HG02840 (cell line): ENCODE data around the gene KLF6.
A peak's percentile ranks its signal among the peaks of the same experiment; 100 is the strongest.

Experiments used
- ATAC-seq: cut with Tn5 transposase; IDR thresholded peaks from one replicate; pipeline ENCODE4 v1.9.1; 2021; ENCODE audit warnings: mild to moderate bottlenecking, moderate library complexity, moderate number of reproducible peaks; ENCODE audit not compliant: unreplicated experiment, low FRiP score

KLF6 gene

DNA sequence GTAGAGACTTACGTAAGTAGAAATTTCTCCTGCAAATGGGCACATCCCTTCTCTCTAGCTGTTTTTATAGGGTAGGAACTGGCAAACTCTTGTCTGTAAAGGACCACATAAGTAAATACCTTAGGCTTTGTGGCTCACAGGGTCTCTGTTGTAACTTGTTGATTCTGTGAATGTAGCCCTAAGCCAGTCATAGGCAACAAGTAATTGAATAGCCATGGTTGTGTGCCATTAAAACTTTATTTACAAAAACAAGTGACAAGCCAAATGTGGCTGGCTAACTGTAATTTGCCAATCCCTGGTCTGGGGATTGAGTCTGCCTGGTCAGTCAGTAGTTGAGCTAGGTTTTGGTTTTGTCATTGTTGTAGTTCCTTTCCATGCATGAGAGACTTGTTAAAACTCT is 5.3 kb upstream of the KLF6 start:
- no peak for ATAC-seq

- no peak for ATAC-seq
These were observed 4.6 kb upstream of the KLF6 start for GRCh38 chr10:3789621-3790020.

- ATAC-seq, result no peak
These were observed 2.8 kb upstream of the KLF6 start for GRCh38 chr10:3787816-3788215.

DNA sequence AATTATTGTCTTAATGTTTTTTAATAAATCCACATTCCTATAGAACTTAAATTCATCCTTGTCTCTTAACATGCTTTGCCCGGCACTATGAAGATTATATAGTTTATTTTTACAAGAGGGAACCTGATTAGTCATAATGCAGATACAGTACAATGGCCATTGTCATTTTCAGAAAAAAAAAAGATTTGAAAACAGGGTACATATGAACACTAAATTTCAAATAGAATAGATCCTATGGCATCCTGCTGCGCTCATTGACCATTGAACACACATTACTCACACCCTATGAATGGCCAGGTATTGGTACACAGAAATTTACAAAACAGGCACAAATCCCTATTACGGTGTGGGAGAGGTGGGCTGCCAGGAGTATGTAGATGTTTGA is 2.0 kb upstream of the KLF6 start:
- ATAC-seq, result no peak

DNA sequence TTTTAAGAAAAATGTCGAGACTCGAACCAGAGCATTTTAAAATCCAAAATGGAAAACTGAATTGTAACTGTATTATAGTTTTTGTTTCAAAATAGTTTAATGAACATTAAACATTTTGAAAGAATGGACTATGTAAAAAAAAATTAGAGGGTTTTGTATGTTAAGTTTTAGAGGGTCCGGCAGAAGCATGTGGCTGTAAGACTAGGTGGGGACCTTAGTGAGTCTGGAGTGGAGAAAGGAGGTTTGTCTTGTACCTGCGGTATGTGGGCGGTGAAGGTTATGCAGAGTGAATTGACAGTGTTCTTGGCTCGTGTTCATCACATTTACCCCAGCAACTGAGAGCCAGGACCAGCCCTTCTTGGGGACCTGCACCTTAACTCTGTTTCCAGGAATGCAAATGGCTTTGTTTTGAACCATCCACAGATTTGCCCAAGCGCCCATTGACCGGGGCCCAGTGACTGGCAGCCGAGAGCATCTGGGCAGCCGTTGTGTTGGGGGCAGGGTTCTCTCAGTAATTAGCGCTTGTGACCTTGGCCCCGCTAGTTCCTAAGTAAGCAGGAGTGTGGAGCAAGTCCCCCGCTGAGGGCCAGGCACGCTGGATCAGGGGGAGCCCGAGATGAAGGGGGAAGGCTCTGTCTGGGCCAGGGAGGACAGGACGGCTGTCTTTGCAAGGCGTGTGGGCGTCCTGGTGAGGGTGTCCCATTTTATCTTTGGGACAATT is 1.4 kb upstream of the KLF6 start:
- no peak for ATAC-seq

DNA sequence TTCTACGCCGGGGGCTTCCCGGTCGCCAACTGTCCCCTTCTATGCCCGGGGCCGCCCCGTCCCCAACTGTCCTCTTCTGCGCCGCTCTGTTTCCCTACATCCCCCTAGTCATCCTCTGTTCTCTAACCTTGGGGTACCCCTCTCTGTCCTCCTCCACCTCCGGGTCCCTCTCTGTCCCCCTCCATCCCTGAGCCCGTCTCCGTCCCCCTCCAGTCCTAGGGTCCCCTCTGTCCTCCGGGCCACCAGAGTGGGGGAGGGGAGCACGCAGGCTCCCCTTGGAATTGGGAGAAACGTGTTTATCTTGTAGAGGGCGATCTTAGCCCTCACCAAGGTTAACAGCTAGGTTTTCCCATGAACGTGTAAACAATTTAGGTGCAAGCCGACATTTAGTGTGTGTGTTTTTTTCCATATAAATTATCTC is 852 bp upstream of the KLF6 start:
- ATAC-seq, result no peak

GRCh38 chr10:3785251-3785850 is 342 bp upstream of the KLF6 start:
- ATAC-seq, result peak; percentile 79

- no peak for ATAC-seq
These were observed 1.2 kb downstream of the KLF6 start for GRCh38 chr10:3783682-3784432.

- no peak for ATAC-seq
These were observed 1.7 kb downstream of the KLF6 start for GRCh38 chr10:3783316-3783681.

DNA sequence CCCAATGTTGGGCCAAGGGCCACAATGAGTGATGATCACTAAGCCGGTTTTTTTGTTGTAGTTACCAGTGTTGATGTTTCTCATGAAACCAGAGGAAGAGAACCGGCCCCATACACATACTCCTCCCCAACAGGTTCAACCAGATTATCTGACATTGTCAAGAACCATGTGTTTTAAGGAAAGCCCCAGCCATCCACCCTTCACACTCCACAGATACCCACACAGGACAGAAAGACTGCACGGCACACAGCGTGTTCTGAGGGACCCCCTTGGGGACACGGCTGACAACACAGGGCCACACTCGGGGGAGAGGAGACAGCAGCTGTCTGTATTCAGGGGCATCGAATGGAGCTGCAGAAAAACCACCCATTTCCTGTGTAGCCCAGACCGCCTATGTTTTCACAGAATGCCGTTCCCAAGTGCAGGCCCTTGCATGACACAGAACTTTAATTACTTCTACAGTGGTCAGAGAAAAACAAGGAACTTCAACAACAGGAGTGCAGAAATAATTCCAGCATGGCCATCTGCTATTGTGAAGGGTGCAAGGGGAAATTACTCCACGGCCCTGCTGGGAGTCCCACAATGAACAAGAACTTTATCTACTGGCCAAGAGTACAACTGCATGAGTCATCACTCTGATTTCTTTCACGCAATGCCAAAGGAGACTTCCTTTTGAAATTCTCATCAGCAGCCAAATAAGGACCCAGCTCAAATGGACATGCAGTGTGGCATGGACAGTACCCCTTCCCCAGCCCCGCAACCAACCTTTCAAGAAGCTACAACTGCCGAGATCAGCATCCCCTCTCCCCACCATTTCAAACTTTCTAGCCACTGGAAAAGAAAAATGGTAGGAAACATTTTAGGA is 2.3 kb downstream of the KLF6 start:
- no peak for ATAC-seq

DNA sequence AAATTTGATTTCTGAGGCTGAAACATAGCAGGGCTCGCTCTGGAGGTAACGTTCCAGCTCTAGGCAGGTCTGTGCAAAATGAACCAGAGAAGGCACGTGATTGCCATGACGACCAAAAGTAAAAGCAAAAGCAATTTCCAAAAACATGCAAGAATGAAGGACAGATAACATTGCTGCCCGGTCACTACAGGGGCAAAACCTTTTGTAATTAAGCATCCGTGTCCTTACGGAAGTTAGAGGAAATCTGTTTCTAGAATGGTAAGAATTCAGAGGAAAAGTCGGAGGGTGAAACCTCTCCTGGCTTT is 2.9 kb downstream of the KLF6 start:
- ATAC-seq, result no peak

DNA sequence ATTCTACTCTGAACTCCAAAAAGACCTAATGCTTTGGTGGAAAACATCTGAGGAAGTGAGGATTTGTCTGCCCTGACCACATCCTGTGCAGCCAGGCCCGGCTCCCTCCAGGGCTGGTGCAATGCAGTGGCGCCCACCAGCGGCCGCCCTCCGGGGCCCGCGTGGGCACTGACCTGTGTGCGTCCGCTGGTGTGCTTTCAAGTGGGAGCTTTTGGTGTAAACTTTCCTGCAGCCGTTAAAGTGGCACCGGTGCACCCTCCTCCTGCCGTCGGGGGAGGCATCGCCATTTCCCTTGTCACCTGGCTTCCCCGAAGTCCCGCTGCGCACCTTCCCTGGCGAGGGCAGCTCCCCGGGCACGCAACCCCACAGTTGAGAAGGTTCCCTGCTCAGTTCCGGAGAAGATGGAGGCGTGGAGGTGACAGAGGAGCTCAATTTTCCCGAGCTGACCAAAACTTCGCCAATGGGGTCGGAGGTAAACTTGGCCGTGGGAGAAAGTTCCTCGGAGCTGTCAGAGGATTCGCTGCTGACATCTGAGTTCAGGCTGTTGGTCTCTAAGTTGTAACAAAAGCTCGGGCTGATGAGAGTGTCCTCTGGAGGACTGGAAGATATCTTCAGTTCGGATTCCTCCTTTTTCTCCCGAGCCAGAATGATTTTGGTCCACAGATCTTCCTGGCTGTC is 3.4 kb downstream of the KLF6 start:
- ATAC-seq, result no peak

DNA sequence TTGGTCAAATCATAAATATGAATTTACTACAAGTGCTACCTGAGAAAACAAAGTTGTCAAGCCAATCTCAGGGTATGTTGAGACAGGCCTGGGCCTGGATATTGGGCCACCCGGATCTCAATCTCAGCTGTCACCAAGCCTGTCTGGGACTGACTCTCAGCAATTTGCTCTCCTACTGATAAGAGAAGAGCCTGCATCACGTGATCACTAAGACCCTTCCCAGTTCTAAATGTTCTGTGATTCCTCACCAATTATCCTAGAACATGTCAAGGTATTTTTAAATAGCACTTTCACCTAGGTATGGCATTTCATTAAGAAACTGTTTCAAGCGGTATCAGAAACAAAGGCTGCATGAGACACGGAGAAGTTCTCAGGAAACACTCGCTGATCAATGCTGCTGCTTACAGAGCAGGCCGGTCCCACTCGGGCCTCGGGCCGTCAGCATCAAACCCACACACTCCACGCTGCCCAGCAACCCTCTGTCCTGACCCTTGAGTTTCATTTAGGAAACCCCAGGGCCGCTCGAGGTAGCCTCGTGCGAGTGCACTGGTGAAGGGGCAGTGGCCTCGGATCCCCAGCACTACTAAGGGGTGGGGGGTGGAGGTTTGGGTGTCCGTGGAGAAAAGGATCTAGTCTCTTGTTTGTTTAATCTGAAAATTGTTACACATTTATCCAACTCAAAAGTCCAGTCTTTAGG is 4.1 kb downstream of the KLF6 start:
- ATAC-seq, result no peak

DNA sequence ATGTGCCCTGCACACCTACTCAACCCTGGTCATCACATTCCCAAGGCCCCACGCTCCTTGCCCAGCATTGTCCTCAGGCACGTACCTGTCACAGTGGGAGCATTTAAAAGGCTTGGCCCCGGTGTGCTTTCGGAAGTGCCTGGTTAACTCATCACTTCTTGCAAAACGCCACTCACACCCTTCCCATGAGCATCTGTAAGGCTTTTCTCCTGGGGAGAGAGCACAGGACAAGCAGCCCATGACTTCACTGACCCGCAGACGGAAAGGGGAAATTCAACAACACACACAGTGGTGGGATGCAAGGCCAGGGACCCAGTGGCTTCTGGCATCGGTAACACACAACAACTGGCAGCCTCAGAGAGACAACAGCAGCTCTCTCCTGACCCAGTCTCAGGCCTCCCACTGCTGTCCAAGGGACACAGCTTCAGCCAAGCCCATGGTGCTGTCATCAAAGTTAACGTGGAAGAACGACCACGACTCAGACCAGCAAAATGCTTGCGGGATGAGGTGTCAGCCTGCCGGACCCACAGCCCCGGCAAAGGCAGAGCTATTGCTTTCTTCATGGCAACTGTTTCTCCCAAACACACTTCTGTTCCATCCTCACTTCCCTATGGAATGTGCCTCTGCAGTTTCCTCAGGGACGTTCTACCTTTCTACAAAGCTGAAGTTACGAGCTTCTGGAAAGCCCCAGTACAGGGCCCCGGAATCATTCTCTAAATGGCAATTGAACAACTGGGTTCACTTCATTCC is 4.8 kb downstream of the KLF6 start:
- ATAC-seq, result no peak

DNA sequence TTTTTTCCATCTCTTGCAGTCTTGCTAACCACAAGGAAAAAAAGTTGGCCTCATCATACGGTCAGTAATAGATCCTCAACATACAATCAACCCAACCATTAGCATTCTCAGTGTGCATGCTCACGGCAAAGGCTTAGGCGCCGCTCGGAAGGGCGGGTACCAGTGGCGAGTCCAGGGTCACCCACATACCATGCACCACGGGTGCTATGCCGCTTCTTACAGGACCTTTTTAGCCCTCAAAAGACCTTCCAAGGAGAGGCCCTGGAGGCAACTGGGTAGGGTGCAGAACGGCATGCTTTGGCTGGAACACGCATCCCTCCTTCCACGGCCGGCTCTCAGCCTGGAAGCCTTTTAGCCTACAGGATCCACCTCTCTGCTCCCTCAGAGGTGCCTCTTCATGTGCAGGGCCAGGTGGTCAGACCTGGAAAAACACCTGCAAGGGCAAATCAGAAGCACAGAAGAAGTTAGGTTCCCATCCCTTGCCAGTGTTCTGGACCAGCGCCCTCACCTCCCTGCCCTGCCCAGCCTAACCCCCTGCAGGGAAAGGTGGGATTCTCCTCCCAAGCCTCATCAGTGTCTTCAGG is 5.8 kb downstream of the KLF6 start:
- no peak for ATAC-seq

- no peak for ATAC-seq
These were observed 6.3 kb downstream of the KLF6 start for GRCh38 chr10:3778692-3779157.

- no peak for ATAC-seq
These were observed 6.9 kb downstream of the KLF6 start for GRCh38 chr10:3777981-3778691.
